Neural crest cell (in vitro differentiated cells): Measurements from ENCODE around the gene FEM1B. TPM values are rescaled to one million over a fixed set of nuclear protein-coding genes. Genes with fewer than 3 reads are reported as not detected.

Experiments
- DNase-seq: peaks from one replicate; pipeline ENCODE4 v3.0.0; 2021; ENCODE audit warnings: low read depth, mixed read lengths, low spot score
- H3K27ac Mint-ChIP-seq: one replicate; pipeline ENCODE4 v1.8.0; 2021; ENCODE audit warnings: mild to moderate bottlenecking, mixed read lengths; ENCODE audit not compliant: unreplicated experiment
- H3K27me3 Mint-ChIP-seq: 2 replicates; pipeline ENCODE4 v1.8.0; 2021; ENCODE audit warnings: low read depth, mild to moderate bottlenecking, mixed read lengths
- H3K36me3 Mint-ChIP-seq: 2 replicates; pipeline ENCODE4 v1.8.0; 2021; ENCODE audit warnings: low read depth, mild to moderate bottlenecking, mixed read lengths
- H3K4me1 Mint-ChIP-seq: 2 replicates; pipeline ENCODE4 v1.8.0; 2021; ENCODE audit warnings: mixed read lengths
- H3K4me3 Mint-ChIP-seq: one replicate; pipeline ENCODE4 v1.8.0; 2021; ENCODE audit warnings: mild to moderate bottlenecking, mixed read lengths
- H3K9me3 Mint-ChIP-seq: 2 replicates; pipeline ENCODE4 v1.8.0; 2021; ENCODE audit warnings: mixed read lengths
- CTCF ChIP-seq: fragments of 200-600 bp; sonication (generic); conservative IDR thresholded peaks from 2 replicates; pipeline ENCODE4 v1.5.0; 2021; ENCODE audit warnings: antibody characterized with exemption, mild to moderate bottlenecking
- total RNA-seq: library from RNA; stranded (reverse); gene quantifications from 2 replicates; pipeline ENCODE4 v1.2.1, GENCODE V29; 2021

Gene FEM1B
- total RNA-seq, 1 donor from 2014 or later, result 61.4 TPM

- peak overlapping the region; percentile 96 for H3K4me3 Mint-ChIP-seq
- peaks cover 2% of the 10 kb centered on the region for H3K9me3 Mint-ChIP-seq
- TF ChIP-seq CTCF, result no peak
- H3K27me3 Mint-ChIP-seq, result no peaks in the 10 kb centered on the region
- H3K27ac Mint-ChIP-seq, result no peak overlapping the region
- H3K4me1 Mint-ChIP-seq, result peaks cover 58% of the 10 kb centered on the region
- peaks cover 13% of the 10 kb centered on the region for H3K36me3 Mint-ChIP-seq
- DNase-seq, result no peak
Observed at GRCh38 chr15:68281008-68281407, 3.5 kb downstream of the FEM1B start.

- DNase-seq, result no peak
- H3K4me1 Mint-ChIP-seq, result peaks cover 59% of the 10 kb centered on the region
- H3K9me3 Mint-ChIP-seq, result peaks cover 2% of the 10 kb centered on the region
- H3K4me3 Mint-ChIP-seq, result no peak overlapping the region
- no peak for TF ChIP-seq CTCF
- peaks cover 15% of the 10 kb centered on the region for H3K36me3 Mint-ChIP-seq
- no peaks in the 10 kb centered on the region for H3K27me3 Mint-ChIP-seq
- no peak overlapping the region for H3K27ac Mint-ChIP-seq
Observed at GRCh38 chr15:68283401-68283800, 5.9 kb downstream of the FEM1B start.

GRCh38 chr15:68284616-68285258 lies 7.2 kb downstream of the FEM1B start:
- Mint-ChIP-seq H3K27ac (no peak overlapping the region), H3K4me1 (peaks cover 46% of the 10 kb centered on the region), H3K27me3 (no peaks in the 10 kb centered on the region), H3K4me3 (peak overlapping the region; percentile 29), H3K36me3 (peaks cover 15% of the 10 kb centered on the region), H3K9me3 (peaks cover 2% of the 10 kb centered on the region)
- no peak for TF ChIP-seq CTCF
- no peak for DNase-seq

GRCh38 chr15:68285259-68285980 lies 7.9 kb downstream of the FEM1B start:
- no peak overlapping the region for H3K4me3 Mint-ChIP-seq
- no peak for DNase-seq
- H3K36me3 Mint-ChIP-seq, result peaks cover 19% of the 10 kb centered on the region
- no peak overlapping the region for H3K27ac Mint-ChIP-seq
- H3K4me1 Mint-ChIP-seq, result peaks cover 39% of the 10 kb centered on the region
- TF ChIP-seq CTCF, result no peak
- H3K27me3 Mint-ChIP-seq, result no peaks in the 10 kb centered on the region
- H3K9me3 Mint-ChIP-seq, result peaks cover 2% of the 10 kb centered on the region

GRCh38 chr15:68286256-68286655 lies 8.7 kb downstream of the FEM1B start:
- Mint-ChIP-seq H3K4me1 (peaks cover 31% of the 10 kb centered on the region), H3K27ac (peak overlapping the region; percentile 5), H3K4me3 (no peak overlapping the region), H3K36me3 (peaks cover 23% of the 10 kb centered on the region), H3K27me3 (no peaks in the 10 kb centered on the region), H3K9me3 (peaks cover 2% of the 10 kb centered on the region)
- TF ChIP-seq CTCF, result no peak
- no peak for DNase-seq
